ENCODE data around the gene ZFYVE28. TPM values are rescaled to one million over a fixed set of nuclear protein-coding genes. Genes with fewer than 3 reads are reported as not detected.

Gene ZFYVE28
- total RNA-seq, 5 donors from 2014 or later (not counting 1 experiment from before 2014, with no cell fraction given): 33.4 to 56.2 (median 45.4) TPM

DNA sequence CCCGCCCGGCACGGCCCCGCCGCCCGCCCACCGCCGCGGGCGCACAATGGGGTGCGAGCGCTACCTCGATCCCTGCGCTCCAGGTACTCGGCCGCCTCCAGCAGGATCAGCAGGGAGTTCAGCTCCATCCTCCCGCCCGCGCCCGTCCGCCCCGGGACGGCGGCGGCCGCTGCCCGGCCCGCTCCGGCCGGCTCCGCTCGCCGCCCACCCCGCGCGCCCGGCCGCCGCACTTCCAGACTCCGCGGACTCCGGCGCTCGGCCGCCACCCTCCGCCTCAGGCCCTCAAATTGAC is 156.6 kb downstream of the ZFYVE28 start, which contains the start of gene MXD4:
Gene MXD4 (minus strand): TSS at position 257 of the 292 bp plus-strand sequence. CDS start 129 bp downstream, at position 128.
- Mint-ChIP-seq H3K36me3 (no peaks in the 10 kb centered on the region), H3K4me3 (peak within 1 kb of the TSS; percentile 69 to 78 (median 71)), H3K27ac (peak within 1 kb of the TSS; percentile 67 to 82), H3K9me3 (no peaks in the 10 kb centered on the region), H3K27me3 (no peaks in the 10 kb centered on the region), H3K4me1 (peaks cover 0 to 18% (median 14%) of the 10 kb centered on the region in 3 donors)
- Histone ChIP-seq H3K4me3 (ENCODE audit: control insufficient read depth in 1 of 2, extremely low read depth in 1 of 2, low read length in 1 of 2) (peak within 1 kb of the TSS; percentile 61 to 87), H3K9me3 (no peaks in the 10 kb centered on the region), H3K27ac (ENCODE audit: low read length) (peak within 1 kb of the TSS; percentile 91), H3K27me3 (replicated peaks in 1 of 2; ENCODE audit: control insufficient read depth in 2 of 2, extremely low read depth in 1 of 2, insufficient read depth in 2 of 2, low read length in 1 of 2) (no peaks in the 10 kb centered on the region), H3K4me1 (ENCODE audit: control insufficient read depth in 1 of 2, extremely low read depth in 1 of 2, insufficient read depth in 2 of 2, low read length in 2 of 2) (peaks cover 6 to 53% of the 10 kb centered on the region in 2 experiments), H3K36me3 (ENCODE audit: control insufficient read depth in 2 of 2, extremely low read depth in 1 of 2, insufficient read depth in 1 of 2, low read length in 1 of 2) (peaks cover 0 to 36% of the 10 kb centered on the region in 2 donors)
- DNase-seq (peak in 1 of 35 experiments; percentile 24), ATAC-seq (replicated peaks in 1 of 4) (peak in 3 of 4 experiments; percentile 1 to 2 (median 2))
- CTCF ChIA-PET: interaction anchor here in 1 of 2 donors (0.6 to 1.4 kb wide), 10 partner anchors 17 to 207 kb away, joined by 3 to 17 read pairs (median 4); partner anchors contain the start of genes CFAP99, HAUS3, POLN and RNF4
- POLR2A ChIA-PET: interaction anchor here in 1 of 2 donors (0.6 to 2.0 kb wide), 9 partner anchors 18 to 274 kb away, joined by 3 to 14 read pairs (median 4); partner anchors contain the start of genes FAM193A, HAUS3, POLN and RNF4
- WGBS (ENCODE audit: insufficient coverage): under 1% methylated on average over 46 of the region's 46 CpGs

GRCh38 chr4:2261110-2261852 is 157.2 kb downstream of the ZFYVE28 start:
- H3K27me3 Mint-ChIP-seq: no peaks in the 10 kb centered on the region
- peak; percentile 22 to 29 (median 26) for ATAC-seq (replicated peaks in 1 of 4)

DNA sequence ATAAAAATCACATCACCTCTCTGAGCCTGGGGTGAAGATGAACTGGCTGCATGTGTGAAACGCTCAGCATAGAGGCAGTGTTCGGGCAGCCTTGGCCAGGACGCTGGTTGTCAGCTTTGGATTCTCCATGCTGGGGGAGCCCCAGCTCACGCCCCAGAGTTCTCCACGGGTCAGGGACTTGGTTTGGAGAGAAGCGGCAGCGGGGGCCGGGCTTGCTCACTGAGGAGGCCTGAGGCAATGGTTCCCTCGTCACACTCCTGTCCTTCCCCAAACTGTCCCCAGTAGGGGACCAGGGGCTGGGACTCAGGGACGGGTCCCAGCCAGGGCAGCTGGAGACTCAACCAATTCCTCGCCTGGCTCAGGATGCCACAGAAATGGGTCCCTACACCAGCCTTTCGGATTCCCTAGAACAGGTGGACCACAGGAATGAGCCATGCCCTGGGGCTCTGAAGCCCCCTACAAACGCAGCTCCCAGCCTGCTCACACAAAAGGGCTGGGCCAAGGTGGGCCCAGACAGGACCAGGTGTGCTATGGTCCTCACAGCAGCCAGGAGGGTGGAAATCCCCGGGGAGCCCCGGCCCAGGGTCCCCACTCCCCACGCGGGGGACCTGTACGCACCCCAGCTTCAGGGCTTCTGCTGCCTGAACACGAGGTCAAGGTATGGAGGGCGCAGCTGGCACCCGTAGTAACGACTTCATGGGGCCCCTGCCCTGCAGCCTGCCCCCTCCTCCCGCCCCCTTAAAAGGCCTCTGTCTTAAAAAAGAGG is 157.9 kb downstream of the ZFYVE28 start:
- ChIA-PET POLR2A (no interaction called here), CTCF (interaction anchor here in 1 of 2 donors (1.0 kb wide), 1 partner anchor 90 kb away, joined by 3 read pairs; no protein-coding TSS in a partner anchor)
- Mint-ChIP-seq H3K36me3 (no peaks in the 10 kb centered on the region), H3K4me3 (peak overlapping the region; percentile 69 to 78 (median 71)), H3K27me3 (no peaks in the 10 kb centered on the region), H3K9me3 (no peaks in the 10 kb centered on the region), H3K27ac (peak overlapping the region; percentile 19 to 72), H3K4me1 (peaks cover 0 to 19% (median 14%) of the 10 kb centered on the region in 3 donors)
- 63% methylated on average over 21 of the region's 23 CpGs for WGBS (ENCODE audit: insufficient coverage)
- DNase-seq: peak in 5 of 35 experiments; percentile 2 to 20 (median 3)
- no peaks in the 10 kb centered on the region for H3K27me3 ChIP-seq (replicated peaks in 1 of 2; ENCODE audit: control insufficient read depth in 2 of 2, extremely low read depth in 1 of 2, insufficient read depth in 2 of 2, low read length in 1 of 2)
- peak overlapping the region; percentile 29 for H3K27ac ChIP-seq (ENCODE audit: low read length)
- peak overlapping the region; percentile 61 to 87 for H3K4me3 ChIP-seq (ENCODE audit: control insufficient read depth in 1 of 2, extremely low read depth in 1 of 2, low read length in 1 of 2)
- ATAC-seq (replicated peaks in 1 of 4): no peak
- peaks cover 6 to 58% of the 10 kb centered on the region in 2 experiments for H3K4me1 ChIP-seq (ENCODE audit: control insufficient read depth in 1 of 2, extremely low read depth in 1 of 2, insufficient read depth in 2 of 2, low read length in 2 of 2)
- peaks cover 3 to 41% of the 10 kb centered on the region in 2 donors for H3K36me3 ChIP-seq (ENCODE audit: control insufficient read depth in 2 of 2, extremely low read depth in 1 of 2, insufficient read depth in 1 of 2, low read length in 1 of 2)
- H3K9me3 ChIP-seq: no peaks in the 10 kb centered on the region

More at GRCh38 chr4:2261110-2261852, 157.2 kb downstream of the ZFYVE28 start:
- Histone ChIP-seq H3K27me3 (replicated peaks in 1 of 2; ENCODE audit: control insufficient read depth in 2 of 2, extremely low read depth in 1 of 2, insufficient read depth in 2 of 2, low read length in 1 of 2) (no peaks in the 10 kb centered on the region), H3K4me3 (ENCODE audit: control insufficient read depth in 1 of 2, extremely low read depth in 1 of 2, low read length in 1 of 2) (peak overlapping the region; percentile 61 to 87), H3K9me3 (no peaks in the 10 kb centered on the region), H3K27ac (ENCODE audit: low read length) (no peak overlapping the region), H3K36me3 (ENCODE audit: control insufficient read depth in 2 of 2, extremely low read depth in 1 of 2, insufficient read depth in 1 of 2, low read length in 1 of 2) (peaks cover 0 to 39% of the 10 kb centered on the region in 2 donors), H3K4me1 (ENCODE audit: control insufficient read depth in 1 of 2, extremely low read depth in 1 of 2, insufficient read depth in 2 of 2, low read length in 2 of 2) (peaks cover 6 to 55% of the 10 kb centered on the region in 2 experiments)
- no peaks in the 10 kb centered on the region for H3K36me3 Mint-ChIP-seq
- H3K9me3 Mint-ChIP-seq: no peaks in the 10 kb centered on the region
- H3K4me1 Mint-ChIP-seq: peaks cover 0 to 19% (median 14%) of the 10 kb centered on the region in 3 donors
- DNase-seq: peak in 34 of 35 experiments; percentile 13 to 80 (median 46)
- ChIA-PET CTCF (interaction anchor here (1.0 to 1.4 kb wide), 5 partner anchors 19 to 89 kb away, joined by 3 to 17 read pairs (median 5); partner anchors contain the start of genes HAUS3 (in 1 of the 2) and POLN (in 1 of the 2)), POLR2A (interaction anchor here in 1 of 2 donors (1.0 to 2.0 kb wide), 5 partner anchors 19 to 208 kb away, joined by 3 to 14 read pairs (median 3); partner anchors contain the start of genes HAUS3, POLN and RNF4)
- no peak overlapping the region for H3K27ac Mint-ChIP-seq
- 0% methylated on average over 86 of the region's 91 CpGs for WGBS (ENCODE audit: insufficient coverage)
- peak overlapping the region; percentile 69 to 78 (median 71) for H3K4me3 Mint-ChIP-seq

- H3K27ac Mint-ChIP-seq: peak overlapping the region; percentile 19 to 72
- peak overlapping the region; percentile 55 to 71 (median 69) for H3K4me3 Mint-ChIP-seq
- Histone ChIP-seq H3K27me3 (replicated peaks in 1 of 2; ENCODE audit: control insufficient read depth in 2 of 2, extremely low read depth in 1 of 2, insufficient read depth in 2 of 2, low read length in 1 of 2) (no peaks in the 10 kb centered on the region), H3K27ac (ENCODE audit: low read length) (no peak overlapping the region), H3K4me3 (ENCODE audit: control insufficient read depth in 1 of 2, extremely low read depth in 1 of 2, low read length in 1 of 2) (no peak overlapping the region), H3K36me3 (ENCODE audit: control insufficient read depth in 2 of 2, extremely low read depth in 1 of 2, insufficient read depth in 1 of 2, low read length in 1 of 2) (peaks cover 3 to 48% of the 10 kb centered on the region in 2 donors), H3K4me1 (ENCODE audit: control insufficient read depth in 1 of 2, extremely low read depth in 1 of 2, insufficient read depth in 2 of 2, low read length in 2 of 2) (peaks cover 6 to 58% of the 10 kb centered on the region in 2 experiments), H3K9me3 (no peaks in the 10 kb centered on the region)
- peaks cover 5% of the 10 kb centered on the region for H3K36me3 Mint-ChIP-seq
- no peaks in the 10 kb centered on the region for H3K27me3 Mint-ChIP-seq
- DNase-seq (peak in 5 of 35 experiments; percentile 1 to 22 (median 3)), ATAC-seq (replicated peaks in 1 of 4) (no peak)
- H3K9me3 Mint-ChIP-seq: no peaks in the 10 kb centered on the region
- ChIA-PET CTCF (no interaction called here), POLR2A (no interaction called here)
- 96% methylated on average over 12 of the region's 15 CpGs for WGBS (ENCODE audit: insufficient coverage)
- H3K4me1 Mint-ChIP-seq: peaks cover 2 to 22% (median 14%) of the 10 kb centered on the region in 3 donors
Measured at GRCh38 chr4:2259541-2260343, 158.7 kb downstream of the ZFYVE28 start.

DNA sequence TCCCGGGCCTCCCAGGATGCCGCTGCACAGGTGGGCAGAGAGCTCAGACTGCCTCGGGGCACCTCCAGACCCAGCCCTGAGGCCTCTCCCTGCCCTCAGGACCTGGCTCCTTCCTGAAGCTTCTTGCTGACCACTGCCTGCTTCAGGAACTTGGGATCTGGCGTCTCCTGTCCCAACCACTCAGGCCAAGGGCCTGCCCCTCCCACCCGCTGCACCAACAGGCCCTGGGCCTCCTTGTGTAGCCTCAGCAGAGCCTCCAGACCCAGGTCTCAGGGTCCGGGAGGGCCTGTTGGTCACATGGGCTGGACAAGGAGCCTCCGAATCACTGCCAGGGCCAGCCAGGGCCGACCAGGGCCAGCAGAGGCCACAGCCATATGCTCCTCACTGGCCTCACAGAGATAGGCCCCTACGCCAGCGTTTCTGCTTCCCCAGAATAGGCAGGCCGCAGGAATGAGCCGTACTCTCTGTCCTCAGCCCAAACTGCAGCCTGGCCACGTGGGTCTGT is 159.4 kb downstream of the ZFYVE28 start:
- POLR2A ChIA-PET: no interaction called here
- H3K27me3 Mint-ChIP-seq: no peaks in the 10 kb centered on the region

More for the DNA sequence above, 159.4 kb downstream of the ZFYVE28 start:
- no peak overlapping the region for H3K4me3 ChIP-seq (ENCODE audit: control insufficient read depth in 1 of 2, extremely low read depth in 1 of 2, low read length in 1 of 2)
- Mint-ChIP-seq H3K9me3 (no peaks in the 10 kb centered on the region), H3K36me3 (peaks cover 11% of the 10 kb centered on the region), H3K27ac (no peak overlapping the region), H3K4me3 (peak overlapping the region in 1 of 3 donors; percentile 31), H3K4me1 (peaks cover 9 to 27% (median 14%) of the 10 kb centered on the region in 3 donors)
- H3K9me3 ChIP-seq: no peaks in the 10 kb centered on the region
- peaks cover 3 to 50% of the 10 kb centered on the region in 2 donors for H3K36me3 ChIP-seq (ENCODE audit: control insufficient read depth in 2 of 2, extremely low read depth in 1 of 2, insufficient read depth in 1 of 2, low read length in 1 of 2)
- CTCF ChIA-PET: no interaction called here
- DNase-seq (peak in 4 of 35 experiments; percentile 0 to 21 (median 2)), ATAC-seq (replicated peaks in 1 of 4) (no peak)
- H3K27me3 ChIP-seq (replicated peaks in 1 of 2; ENCODE audit: control insufficient read depth in 2 of 2, extremely low read depth in 1 of 2, insufficient read depth in 2 of 2, low read length in 1 of 2): no peaks in the 10 kb centered on the region
- peaks cover 6 to 58% of the 10 kb centered on the region in 2 experiments for H3K4me1 ChIP-seq (ENCODE audit: control insufficient read depth in 1 of 2, extremely low read depth in 1 of 2, insufficient read depth in 2 of 2, low read length in 2 of 2)
- H3K27ac ChIP-seq (ENCODE audit: low read length): no peak overlapping the region
- 89% methylated on average over 13 of the region's 13 CpGs for WGBS (ENCODE audit: insufficient coverage)
